Measurements from ENCODE around the gene RMND5A. TPM values are rescaled to one million over a fixed set of nuclear protein-coding genes. Genes with fewer than 3 reads are reported as not detected.

RMND5A gene
- polyA plus RNA-seq, 1 of the 3 experiments (the other 2 are of a cell fraction), result 4.3 TPM

- H3K36me3 ChIP-seq (replicated peaks in 1 of 2; ENCODE audit: control insufficient read depth in 1 of 2, insufficient read depth in 2 of 2, low read length in 1 of 2), result no peaks in the 10 kb centered on the region
- 49% methylated on average over 3 of the region's 3 CpGs for WGBS (ENCODE audit: low lambda C conversion rate)
- TF ChIP-seq USF2 (IDR thresholded peaks at IDR 0.05; ENCODE audit: borderline replicate concordance, low read depth, low read length) (no peak), MAX (IDR thresholded peaks at IDR 0.05; ENCODE audit: low read depth) (no peak), POLR2AphosphoS5 (IDR thresholded peaks at IDR 0.05; ENCODE audit: low read depth, low read length) (no peak), IRF3 (IDR thresholded peaks at IDR 0.05; ENCODE audit: low read depth, low read length) (no peak), FOSL2 (IDR thresholded peaks at IDR 0.05; ENCODE audit: borderline replicate concordance, low read depth) (no peak), CTCF (IDR thresholded peaks at IDR 0.05) (no peak), EZH2phosphoT487 (IDR thresholded peaks at IDR 0.05; ENCODE audit: borderline replicate concordance, low read depth) (no peak), TCF12 (IDR thresholded peaks at IDR 0.05) (no peak), RXRA (IDR thresholded peaks at IDR 0.05; ENCODE audit: borderline replicate concordance, low read depth) (no peak), RCOR1 (IDR thresholded peaks at IDR 0.05; ENCODE audit: low read length) (no peak), REST (IDR thresholded peaks at IDR 0.05; ENCODE audit: low read depth, low read length) (no peak), ELF1 (IDR thresholded peaks at IDR 0.05) (no peak), MEF2A (IDR thresholded peaks at IDR 0.05; ENCODE audit: borderline replicate concordance, low read depth) (no peak), CHD2 (IDR thresholded peaks at IDR 0.05; ENCODE audit: low read length, partially characterized antibody) (no peak), TAF1 (IDR thresholded peaks at IDR 0.05; ENCODE audit: borderline replicate concordance, low read depth, low read length) (no peak), SMC3 (IDR thresholded peaks at IDR 0.05; ENCODE audit: low read depth, low read length) (no peak)
- no peak overlapping the region for H3K9ac ChIP-seq
- H3K27me3 ChIP-seq (ENCODE audit: insufficient read depth), result no peaks in the 10 kb centered on the region; the same call in 1 of the 2 replicates
- H3K9me2 ChIP-seq, result no peaks in the 10 kb centered on the region
- ChIA-PET POLR2A (no interaction called here), CTCF (interaction anchor here (0.6 kb wide), 1 partner anchor 1298 kb away, joined by 3 read pairs; no protein-coding TSS in a partner anchor)
- H3K4me1 ChIP-seq (ENCODE audit: control insufficient read depth in 1 of 2, insufficient read depth in 2 of 2, low read depth in 1 of 2, low read length in 1 of 2), result peaks cover 0 to 3% of the 10 kb centered on the region in 2 experiments; a peak in 1 of 4 replicates
- H3K79me2 ChIP-seq (ENCODE audit: insufficient read depth), result no peaks in the 10 kb centered on the region
- no peak overlapping the region for H3K27ac ChIP-seq (ENCODE audit: low read depth in 2 of 2, low read length in 1 of 2)
- no peak overlapping the region for H3K4me3 ChIP-seq (ENCODE audit: low read depth in 2 of 2, low read length in 1 of 2)
- H4K20me1 ChIP-seq (ENCODE audit: insufficient read depth), result no peaks in the 10 kb centered on the region
- no peak overlapping the region for H2AFZ ChIP-seq (ENCODE audit: low read depth)
- no peaks in the 10 kb centered on the region for H3K9me3 ChIP-seq
- DNase-seq, result no peak
- no peaks in the 10 kb centered on the region for H3F3A ChIP-seq (replicated peaks; ENCODE audit: insufficient read depth)
- no peak overlapping the region for H3K4me2 ChIP-seq
These were observed 44.5 kb upstream of the RMND5A start for GRCh38 chr2:86675511-86676015.
